ENCODE results near the gene SLC6A20.

SLC6A20 gene

GRCh38 chr3:45771166-45771775, 25.1 kb downstream of the SLC6A20 start:
- H3K4me3 ChIP-seq (ENCODE audit: low read length), result no peak overlapping the region
- DNase-seq (ENCODE audit: low read depth), result no peak
- TF ChIP-seq CTCF (conservative IDR thresholded peaks at IDR 0.05; ENCODE audit: low read depth, low read length), result no peak

DNA sequence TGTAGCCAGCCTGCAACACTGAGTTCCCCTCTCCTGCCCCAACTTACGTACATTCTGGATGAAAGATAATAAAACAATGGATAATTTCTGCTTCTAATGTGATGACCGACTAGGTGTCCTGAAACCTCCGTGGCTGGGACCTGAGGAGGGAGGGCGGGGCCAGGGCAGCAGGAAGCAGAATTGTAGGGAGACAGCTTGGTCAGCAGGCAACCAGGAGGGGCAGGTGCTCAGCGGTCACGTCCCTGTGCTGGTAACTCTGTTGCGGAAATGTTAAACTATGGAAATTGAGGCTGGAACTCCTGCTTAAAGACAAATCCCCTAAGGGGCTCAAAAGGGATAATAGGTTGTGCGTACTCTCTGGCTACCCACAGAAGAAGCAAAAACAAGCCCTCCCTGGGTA, 30.4 kb downstream of the SLC6A20 start:
- DNase-seq (ENCODE audit: low read depth), result no peak
- no peak for TF ChIP-seq CTCF (conservative IDR thresholded peaks at IDR 0.05; ENCODE audit: low read depth, low read length)
- no peak overlapping the region for H3K4me3 ChIP-seq (ENCODE audit: low read length)

DNA sequence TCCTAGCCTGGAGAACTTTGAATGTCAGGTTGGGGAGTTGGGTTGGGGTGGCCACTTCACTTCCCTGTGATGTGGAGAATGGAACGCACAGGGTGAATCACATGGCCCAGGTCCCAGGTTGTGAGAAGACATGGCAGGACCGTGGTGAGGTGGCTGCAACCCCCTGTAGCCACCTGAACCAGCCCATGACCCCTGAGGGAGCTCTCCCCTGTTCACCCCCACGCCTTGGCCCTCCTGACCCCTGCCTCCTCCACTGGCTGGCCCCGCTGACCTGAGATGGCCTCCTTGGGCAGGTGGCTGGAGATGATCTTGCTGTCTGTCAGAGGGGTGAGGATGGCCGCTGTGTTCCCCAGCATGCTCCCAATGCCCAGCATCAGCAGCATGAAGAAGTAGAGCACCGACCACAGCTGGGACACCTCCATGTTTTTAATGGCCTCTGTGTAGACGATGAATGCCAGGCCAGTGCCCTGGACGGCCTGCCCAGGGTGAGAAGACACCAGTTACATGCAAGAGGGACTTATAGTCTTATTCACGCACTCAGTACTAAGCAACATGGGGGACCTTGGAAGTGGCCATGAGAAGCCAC, 31.0 kb downstream of the SLC6A20 start:
- no peak overlapping the region for H3K4me3 ChIP-seq (ENCODE audit: low read length)
- no peak for TF ChIP-seq CTCF (conservative IDR thresholded peaks at IDR 0.05; ENCODE audit: low read depth, low read length)
- DNase-seq (ENCODE audit: low read depth), result no peak

GRCh38 chr3:45763303-45763675, 33.0 kb downstream of the SLC6A20 start:
- DNase-seq (ENCODE audit: low read depth), result no peak
- TF ChIP-seq CTCF (conservative IDR thresholded peaks at IDR 0.05; ENCODE audit: low read depth, low read length), result no peak

DNA sequence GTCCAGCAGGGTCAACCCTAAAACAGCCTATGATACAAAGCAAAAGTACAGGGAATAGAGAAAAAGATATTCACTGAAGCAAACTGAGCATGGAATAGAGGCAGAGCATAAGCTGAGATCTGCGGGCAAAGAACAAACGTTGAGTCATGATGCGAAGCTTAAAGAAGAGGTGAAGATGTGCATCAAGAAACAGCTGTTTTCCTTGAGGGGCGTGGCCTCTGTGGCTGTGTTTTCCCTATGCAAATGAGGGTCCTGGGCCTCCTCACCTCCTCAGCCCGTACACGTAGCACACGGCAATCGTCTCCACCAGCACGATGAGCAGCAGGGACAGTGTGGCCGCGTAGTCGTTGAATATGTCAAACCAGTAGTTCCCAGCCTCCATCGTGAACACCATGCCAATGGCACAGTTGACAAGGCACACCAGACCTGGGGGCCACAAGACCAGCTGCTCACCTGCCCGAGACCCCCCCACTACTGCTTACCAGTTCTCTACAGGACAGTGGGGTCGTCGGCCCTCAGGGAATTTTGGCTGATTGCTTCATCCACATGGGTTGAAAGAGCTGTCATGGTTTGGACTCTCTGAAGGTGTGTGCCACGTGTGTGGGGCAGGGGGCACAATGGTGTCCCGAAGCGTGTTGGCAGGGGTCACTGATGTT, 33.6 kb downstream of the SLC6A20 start:
- no peak for DNase-seq (ENCODE audit: low read depth)
- H3K4me3 ChIP-seq (ENCODE audit: low read length), result no peak overlapping the region
- TF ChIP-seq CTCF (conservative IDR thresholded peaks at IDR 0.05; ENCODE audit: low read depth, low read length), result no peak

More at GRCh38 chr3:45763303-45763675, 33.0 kb downstream of the SLC6A20 start:
- H3K4me3 ChIP-seq (ENCODE audit: low read length), result no peak overlapping the region

GRCh38 chr3:45761831-45762230, 34.5 kb downstream of the SLC6A20 start:
- TF ChIP-seq CTCF (conservative IDR thresholded peaks at IDR 0.05; ENCODE audit: low read depth, low read length), result no peak
- no peak for DNase-seq (ENCODE audit: low read depth)
- H3K4me3 ChIP-seq (ENCODE audit: low read length), result no peak overlapping the region
